Tibial nerve (tissue), 4 donors: ENCODE results near the gene SHISA7. TPM values are rescaled to one million over a fixed set of nuclear protein-coding genes. Genes with fewer than 3 reads are reported as not detected.

ENCODE experiments used
- DNase-seq, 2 donors: peaks; one replicate each; pipeline ENCODE4 v3.0.0-alpha.2; 2019; ENCODE audit warnings: low spot score in 2 of 2
- H3K27ac ChIP-seq, 4 donors: fragments of 200-600 bp; sonication (generic) in 3 of 4; one replicate each; pipeline ENCODE4 v1.5.1; 2017 to 2019; ENCODE audit warnings: mild to moderate bottlenecking in 1 of 4
- H3K27me3 ChIP-seq, 2 donors: fragments of 200-600 bp; sonication (generic) in 1 of 2; one replicate each; pipeline versions ENCODE4 v1.5.1 to v1.6.0; 2017 to 2019
- H3K36me3 ChIP-seq, 3 donors: fragments of 200-600 bp; sonication (generic); one replicate each; pipeline ENCODE4 v1.5.1; 2018 to 2019
- H3K4me1 ChIP-seq, 4 donors: fragments of 200-600 bp; sonication (generic) in 3 of 4; one replicate each; pipeline ENCODE4 v1.5.1; 2017 to 2019
- H3K4me3 ChIP-seq, 4 donors: fragments of 200-600 bp; sonication (generic) in 3 of 4; one replicate each; pipeline ENCODE4 v1.5.1; 2017 to 2019; ENCODE audit warnings: mild to moderate bottlenecking in 1 of 4, moderate library complexity in 1 of 4
- H3K9me3 ChIP-seq, 4 donors: fragments of 200-600 bp; sonication (generic) in 3 of 4; one replicate each; pipeline ENCODE4 v1.5.1; 2017 to 2019
- CTCF ChIP-seq, 5 experiments: fragments of 200-600 bp in 3 of 5; fragments of 450-650 bp in 2 of 5; sonication (generic) in 3 of 5; IDR thresholded peaks; one replicate each; pipeline ENCODE4 v1.5.1; 2016 to 2019; ENCODE audit warnings: antibody characterized with exemption in 5 of 5, mild to moderate bottlenecking in 3 of 5, moderate library complexity in 2 of 5
- EP300 ChIP-seq, 2 donors: sonication (generic); formaldehyde crosslinking; IDR thresholded peaks; one replicate each; pipeline ENCODE4 v1.6.1; 2017; ENCODE audit warnings: antibody characterized with exemption in 2 of 2, mild to moderate bottlenecking in 1 of 2
- POLR2A ChIP-seq, 2 donors: fragments of 450-650 bp; IDR thresholded peaks; one replicate each; pipeline ENCODE4 v1.6.1; 2017; ENCODE audit warnings: antibody characterized with exemption in 2 of 2, mild to moderate bottlenecking in 2 of 2, moderate library complexity in 2 of 2
- WGBS, 2 donors: methylation state at CpG; one replicate each; pipeline ENCODE4 v1.1.5; 2018; 5-methylcytosine and 5-hydroxymethylcytosine counted together
- total RNA-seq, 4 donors: library from RNA; depleted of rRNA; stranded (reverse); fragments of >200 nt; gene quantifications; one replicate each; pipeline ENCODE4 v1.1.0, GENCODE V29; 2016

SHISA7 gene
- total RNA-seq, 4 donors from 2014 or later = 0.42 to 4.1 (median 2.0) TPM

GRCh38 chr19:55464662-55465054, 21.6 kb upstream of the SHISA7 start, which contains the start of gene C19orf85:
TSS of gene C19orf85 (minus strand) at chr19:55464751. CDS start at chr19:55464554, 197 bp downstream.
- TF ChIP-seq POLR2A (IDR thresholded peaks at IDR 0.05) (no peak), EP300 (IDR thresholded peaks at IDR 0.05) (no peak), CTCF (IDR thresholded peaks at IDR 0.05) (no peak)
- no peak within 1 kb of the TSS for H3K27ac ChIP-seq
- H3K4me1 ChIP-seq = peaks cover 0 to 37% (median 4%) of the 10 kb centered on the region in 4 donors
- H3K4me3 ChIP-seq = no peak within 1 kb of the TSS
- H3K9me3 ChIP-seq = no peaks in the 10 kb centered on the region
- H3K36me3 ChIP-seq = no peaks in the 10 kb centered on the region
- DNase-seq = no peak
- H3K27me3 ChIP-seq = no peaks in the 10 kb centered on the region
- WGBS, 2 donors = 48 to 52% methylated on average over 14 of the region's 14 CpGs

GRCh38 chr19:55464039-55464661, 21.1 kb upstream of the SHISA7 start:
- H3K27me3 ChIP-seq = no peaks in the 10 kb centered on the region
- DNase-seq = no peak
- WGBS, 2 donors = 56 to 62% methylated on average over 18 to 23 of the region's 23 CpGs
- H3K27ac ChIP-seq = no peak overlapping the region
- H3K4me1 ChIP-seq = peaks cover 0 to 41% (median 6%) of the 10 kb centered on the region in 4 donors
- no peaks in the 10 kb centered on the region for H3K9me3 ChIP-seq
- H3K36me3 ChIP-seq = no peaks in the 10 kb centered on the region
- no peak overlapping the region for H3K4me3 ChIP-seq
- no peak for TF ChIP-seq POLR2A (IDR thresholded peaks at IDR 0.05)
- no peak for TF ChIP-seq CTCF (IDR thresholded peaks at IDR 0.05)
- no peak for TF ChIP-seq EP300 (IDR thresholded peaks at IDR 0.05)

GRCh38 chr19:55463583-55464031, 20.5 kb upstream of the SHISA7 start:
- DNase-seq = no peak
- 62 to 64% methylated on average over 12 to 15 of the region's 15 CpGs for WGBS, 2 donors
- Histone ChIP-seq H3K27ac (no peak overlapping the region), H3K4me3 (no peak overlapping the region), H3K9me3 (no peaks in the 10 kb centered on the region), H3K36me3 (no peaks in the 10 kb centered on the region), H3K4me1 (peaks cover 0 to 41% (median 6%) of the 10 kb centered on the region in 4 donors), H3K27me3 (no peaks in the 10 kb centered on the region)
- TF ChIP-seq CTCF (IDR thresholded peaks at IDR 0.05) (no peak), EP300 (IDR thresholded peaks at IDR 0.05) (no peak), POLR2A (IDR thresholded peaks at IDR 0.05) (no peak)

- Histone ChIP-seq H3K27ac (no peak overlapping the region), H3K36me3 (no peaks in the 10 kb centered on the region), H3K9me3 (no peaks in the 10 kb centered on the region), H3K4me3 (no peak overlapping the region), H3K27me3 (no peaks in the 10 kb centered on the region), H3K4me1 (peaks cover 0 to 37% (median 6%) of the 10 kb centered on the region in 4 donors)
- TF ChIP-seq EP300 (IDR thresholded peaks at IDR 0.05) (no peak), POLR2A (IDR thresholded peaks at IDR 0.05) (no peak), CTCF (IDR thresholded peaks at IDR 0.05) (no peak)
- no peak for DNase-seq
- WGBS, 2 donors = 74 to 80% methylated on average over 11 of the region's 11 CpGs
These were observed 19.6 kb upstream of the SHISA7 start for GRCh38 chr19:55462722-55463121.

- WGBS, 2 donors = 8 to 10% methylated on average over 26 to 27 of the region's 27 CpGs
- H3K27ac ChIP-seq = peak overlapping the region; percentile 75 to 91 (median 86)
These were observed 19.0 kb upstream of the SHISA7 start for GRCh38 chr19:55461974-55462626.

More at GRCh38 chr19:55461974-55462626, 19.0 kb upstream of the SHISA7 start:
- Histone ChIP-seq H3K4me3 (peak overlapping the region; percentile 53 to 94 (median 70)), H3K27me3 (no peaks in the 10 kb centered on the region), H3K9me3 (no peaks in the 10 kb centered on the region), H3K4me1 (peaks cover 0 to 31% (median 6%) of the 10 kb centered on the region in 4 donors), H3K36me3 (no peaks in the 10 kb centered on the region)
- DNase-seq = no peak
- TF ChIP-seq EP300 (IDR thresholded peaks at IDR 0.05) = no peak
- TF ChIP-seq POLR2A (IDR thresholded peaks at IDR 0.05) = no peak
- TF ChIP-seq CTCF (IDR thresholded peaks at IDR 0.05) = no peak
